NCI-H1048 (cell line): ENCODE data around the gene KRT7.

ENCODE experiments used
- DNase-seq: peaks from one replicate; lab custom pipeline; 2025; lab: John Stamatoyannopoulos, UW

Gene KRT7

GRCh38 chr12:52199294-52199919 lies 33.6 kb upstream of the KRT7 start:
- no peak for DNase-seq

- DNase-seq = no peak
Observed at GRCh38 chr12:52200086-52200780, 32.8 kb upstream of the KRT7 start.

- no peak for DNase-seq
Observed at GRCh38 chr12:52200781-52201450, 32.1 kb upstream of the KRT7 start.

- DNase-seq = no peak
Observed at GRCh38 chr12:52201451-52201839, 31.6 kb upstream of the KRT7 start.

GRCh38 chr12:52202361-52203078 lies 30.5 kb upstream of the KRT7 start:
- DNase-seq = no peak

GRCh38 chr12:52203079-52203921 lies 29.7 kb upstream of the KRT7 start:
- DNase-seq = no peak

GRCh38 chr12:52204095-52204930 lies 28.7 kb upstream of the KRT7 start:
- no peak for DNase-seq

GRCh38 chr12:52204931-52205505 lies 28.0 kb upstream of the KRT7 start:
- DNase-seq = no peak

- no peak for DNase-seq
Observed at GRCh38 chr12:52205612-52206303, 27.3 kb upstream of the KRT7 start.

- DNase-seq = no peak
Observed at GRCh38 chr12:52206304-52207040, 26.6 kb upstream of the KRT7 start.

GRCh38 chr12:52207106-52207505 lies 25.9 kb upstream of the KRT7 start:
- no peak for DNase-seq

GRCh38 chr12:52207895-52208294 lies 25.1 kb upstream of the KRT7 start:
- DNase-seq = no peak

GRCh38 chr12:52208424-52209165 lies 24.4 kb upstream of the KRT7 start:
- no peak for DNase-seq

- no peak for DNase-seq
Observed at GRCh38 chr12:52209321-52209720, 23.7 kb upstream of the KRT7 start.

- DNase-seq = no peak
Observed at GRCh38 chr12:52210186-52210924, 22.7 kb upstream of the KRT7 start.

GRCh38 chr12:52210925-52211650 lies 22.0 kb upstream of the KRT7 start:
- DNase-seq = no peak
